K562 (cell line): Measurements from ENCODE around the gene RASIP1. TPM values are rescaled to one million over a fixed set of nuclear protein-coding genes. Genes with fewer than 3 reads are reported as not detected.
A peak's percentile ranks its signal among the peaks of the same experiment; 100 is the strongest.

ENCODE experiments used
- EP300 ChIP-seq: IDR thresholded peaks from 2 replicates; pipeline ENCODE4 v1.6.1; 2012; ENCODE audit warnings: low read length, improper control_type of control experiment
- EP400 ChIP-seq: fragments of 450-650 bp; IDR thresholded peaks from 2 replicates; pipeline ENCODE4 v1.6.1; 2017; ENCODE audit warnings: antibody characterized with exemption, mild to moderate bottlenecking, moderate library complexity
- ESRRA ChIP-seq: fragments of 450-650 bp; IDR thresholded peaks from 2 replicates; pipeline ENCODE4 v1.6.1; 2014; ENCODE audit warnings: low read depth, mild to moderate bottlenecking, moderate library complexity, borderline replicate concordance
- ETS2 ChIP-seq: IDR thresholded peaks from 2 replicates; pipeline ENCODE4 v1.6.1; 2016; ENCODE audit warnings: borderline replicate concordance, missing genetic modification characterization, mild to moderate bottlenecking, moderate library complexity, missing compliant biosample characterization; ENCODE audit not compliant: poor library complexity, severe bottlenecking
- FOSL1 ChIP-seq: fragments of 200-800 bp; sonication (Bioruptor generic); conservative IDR thresholded peaks from 2 replicates; pipeline ENCODE4 v1.6.1; 2016; ENCODE audit warnings: missing genetic modification characterization, missing compliant biosample characterization
- KLF16 ChIP-seq: IDR thresholded peaks from 2 replicates; pipeline ENCODE4 v1.6.1; 2016; ENCODE audit warnings: antibody characterized with exemption
- MAFF ChIP-seq: IDR thresholded peaks from 2 replicates; pipeline ENCODE4 v1.6.1; 2012; ENCODE audit warnings: low read length, improper control_type of control experiment
- MAFK ChIP-seq: IDR thresholded peaks from 2 replicates; pipeline ENCODE4 v1.6.1; 2011; ENCODE audit warnings: low read length, improper control_type of control experiment
- MCM5 ChIP-seq: fragments of 450-650 bp; IDR thresholded peaks from 2 replicates; pipeline ENCODE4 v1.6.1; 2016; ENCODE audit warnings: low read depth
- NCOR1 ChIP-seq: fragments of 450-650 bp; IDR thresholded peaks from 2 replicates; pipeline ENCODE4 v1.6.1; 2016; ENCODE audit warnings: mild to moderate bottlenecking, moderate library complexity
- SMARCC2 ChIP-seq: fragments of 450-650 bp; IDR thresholded peaks from 2 replicates; pipeline ENCODE4 v1.6.1; 2017; ENCODE audit warnings: antibody characterized with exemption, moderate library complexity, mild to moderate bottlenecking, low read depth
- THRAP3 ChIP-seq: fragments of 450-650 bp; IDR thresholded peaks from 2 replicates; pipeline ENCODE4 v1.6.1; 2016; ENCODE audit warnings: mild to moderate bottlenecking, inconsistent platforms, borderline replicate concordance
- ZNF174 ChIP-seq: fragments of 250-450 bp; sonication (Bioruptor Pico); IDR thresholded peaks from 2 replicates; pipeline ENCODE4 v1.4.0; 2020; ENCODE audit warnings: mild to moderate bottlenecking
- ZNF347 ChIP-seq: fragments of 450-650 bp; formaldehyde crosslinking; IDR thresholded peaks from 2 replicates; pipeline ENCODE4 v1.4.0; 2020; ENCODE audit warnings: low read depth, mild to moderate bottlenecking, moderate library complexity
- ZNF449 ChIP-seq: fragments of 250-450 bp; sonication (Bioruptor Pico); IDR thresholded peaks from 2 replicates; pipeline ENCODE4 v1.8.0; 2022; ENCODE audit warnings: moderate library complexity, mild to moderate bottlenecking, inconsistent platforms
- ZNF551 ChIP-seq: fragments of 250-450 bp; sonication (Bioruptor Pico); IDR thresholded peaks from 2 replicates; pipeline ENCODE4 v1.5.0; 2021; ENCODE audit warnings: mild to moderate bottlenecking, moderate library complexity
- ZNF766 ChIP-seq: fragments of 200-800 bp; sonication (Bioruptor generic); conservative IDR thresholded peaks from 2 replicates; pipeline ENCODE4 v1.6.1; 2016; ENCODE audit warnings: missing genetic modification characterization, missing compliant biosample characterization
- polyA plus RNA-seq, 8 experiments: library from polyadenylated mRNA; depleted of rRNA in 4 of 8; stranded (reverse) in 5 of 8; unstranded in 3 of 8; fragments of >200 nt; fragmentation: Nextera tagmentation in 2 of 8; fragmentation: Illumina TruSeq in 1 of 8; extraction: Ambion mirVana in 2 of 8; extraction: Trizol in 1 of 8; gene quantifications; 2 replicates each; pipeline versions ENCODE4 v1.2.1 to v1.2.3, GENCODE V29; 2011 to 2014; ENCODE audit warnings: inconsistent platforms in 1 of 8, missing spikeins in 1 of 8
- total RNA-seq, 7 experiments: library from RNA; depleted of rRNA in 6 of 7; stranded (reverse); fragments of >200 nt in 6 of 7; fragmentation: Illumina TruSeq in 2 of 7; extraction: Trizol in 2 of 7; gene quantifications; 2 replicates each; pipeline versions ENCODE4 v1.2.1 to v1.2.3, GENCODE V29; 2011 to 2021; ENCODE audit warnings: low replicate concordance in 1 of 7
- TF ChIP-seq, protein P1 (sequence below): IDR thresholded peaks from 2 replicates; pipeline ENCODE4 v1.6.1; 2016; ENCODE audit warnings: missing genetic modification characterization, missing compliant biosample characterization
- TF ChIP-seq, protein P2 (sequence below), 2 experiments: fragments of 450-650 bp in 1 of 2; sonication (generic) in 1 of 2; formaldehyde crosslinking in 1 of 2; IDR thresholded peaks; 2 replicates each; pipeline versions ENCODE4 v1.7.1 to v1.9.0; 2016 to 2022; ENCODE audit warnings: inconsistent platforms in 1 of 2, mild to moderate bottlenecking in 1 of 2, missing genetic modification reagents in 1 of 2

Gene RASIP1
- total and polyA plus RNA-seq, 9 of the 15 experiments (the other 6 are each of a cell fraction or from before 2014, with no cell fraction given) = 0.20 to 4.7 (median 1.5) TPM

DNA sequence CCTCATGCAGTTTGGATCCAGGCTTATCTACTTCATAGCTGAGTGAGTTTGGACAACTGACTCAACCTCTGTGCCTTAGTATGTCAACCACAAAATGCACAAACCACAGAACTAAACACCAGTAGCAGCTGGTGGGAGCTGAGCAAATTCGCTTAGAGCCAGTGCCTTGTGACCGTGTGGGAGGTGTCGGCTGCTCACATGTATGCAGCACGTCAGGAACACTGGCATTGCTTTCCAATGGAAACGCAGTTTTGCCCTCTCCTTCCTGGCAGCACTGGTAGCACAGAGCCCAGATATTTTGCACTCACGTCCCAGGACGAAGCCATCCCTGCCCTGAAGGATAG, 59.3 kb downstream of the RASIP1 start (continued):
- TF ChIP-seq KLF16 (peak; percentile 75; the same call in 1 of the 2 replicates), MAFK (no peak), NCOR1 (no peak), ETS2 (tag) (no peak), MCM5 (no peak), THRAP3 (no peak), EP400 (no peak), SMARCC2 (no peak), ZNF766 (0 out of 2 replicates have a peak, but pooled peaks have one; percentile 42), EP300 (no peak), ZNF174 (no peak), MAFF (no peak), ZNF347 (CRISPR knock-in tag) (no peak), FOSL1 (tag) (peak; percentile 86), ESRRA (peak; percentile 85; the same call in 1 of the 2 replicates), ZNF449 (CRISPR knock-in tag) (no peak), ZNF551 (CRISPR knock-in tag) (no peak)
- TF ChIP-seq, protein P1, sequence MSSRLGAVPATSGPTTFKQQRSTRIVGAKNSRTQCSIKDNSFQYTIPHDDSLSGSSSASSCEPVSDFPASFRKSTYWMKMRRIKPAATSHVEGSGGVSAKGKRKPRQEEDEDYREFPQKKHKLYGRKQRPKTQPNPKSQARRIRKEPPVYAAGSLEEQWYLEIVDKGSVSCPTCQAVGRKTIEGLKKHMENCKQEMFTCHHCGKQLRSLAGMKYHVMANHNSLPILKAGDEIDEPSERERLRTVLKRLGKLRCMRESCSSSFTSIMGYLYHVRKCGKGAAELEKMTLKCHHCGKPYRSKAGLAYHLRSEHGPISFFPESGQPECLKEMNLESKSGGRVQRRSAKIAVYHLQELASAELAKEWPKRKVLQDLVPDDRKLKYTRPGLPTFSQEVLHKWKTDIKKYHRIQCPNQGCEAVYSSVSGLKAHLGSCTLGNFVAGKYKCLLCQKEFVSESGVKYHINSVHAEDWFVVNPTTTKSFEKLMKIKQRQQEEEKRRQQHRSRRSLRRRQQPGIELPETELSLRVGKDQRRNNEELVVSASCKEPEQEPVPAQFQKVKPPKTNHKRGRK (tag) = no peak
- TF ChIP-seq, protein P2, sequence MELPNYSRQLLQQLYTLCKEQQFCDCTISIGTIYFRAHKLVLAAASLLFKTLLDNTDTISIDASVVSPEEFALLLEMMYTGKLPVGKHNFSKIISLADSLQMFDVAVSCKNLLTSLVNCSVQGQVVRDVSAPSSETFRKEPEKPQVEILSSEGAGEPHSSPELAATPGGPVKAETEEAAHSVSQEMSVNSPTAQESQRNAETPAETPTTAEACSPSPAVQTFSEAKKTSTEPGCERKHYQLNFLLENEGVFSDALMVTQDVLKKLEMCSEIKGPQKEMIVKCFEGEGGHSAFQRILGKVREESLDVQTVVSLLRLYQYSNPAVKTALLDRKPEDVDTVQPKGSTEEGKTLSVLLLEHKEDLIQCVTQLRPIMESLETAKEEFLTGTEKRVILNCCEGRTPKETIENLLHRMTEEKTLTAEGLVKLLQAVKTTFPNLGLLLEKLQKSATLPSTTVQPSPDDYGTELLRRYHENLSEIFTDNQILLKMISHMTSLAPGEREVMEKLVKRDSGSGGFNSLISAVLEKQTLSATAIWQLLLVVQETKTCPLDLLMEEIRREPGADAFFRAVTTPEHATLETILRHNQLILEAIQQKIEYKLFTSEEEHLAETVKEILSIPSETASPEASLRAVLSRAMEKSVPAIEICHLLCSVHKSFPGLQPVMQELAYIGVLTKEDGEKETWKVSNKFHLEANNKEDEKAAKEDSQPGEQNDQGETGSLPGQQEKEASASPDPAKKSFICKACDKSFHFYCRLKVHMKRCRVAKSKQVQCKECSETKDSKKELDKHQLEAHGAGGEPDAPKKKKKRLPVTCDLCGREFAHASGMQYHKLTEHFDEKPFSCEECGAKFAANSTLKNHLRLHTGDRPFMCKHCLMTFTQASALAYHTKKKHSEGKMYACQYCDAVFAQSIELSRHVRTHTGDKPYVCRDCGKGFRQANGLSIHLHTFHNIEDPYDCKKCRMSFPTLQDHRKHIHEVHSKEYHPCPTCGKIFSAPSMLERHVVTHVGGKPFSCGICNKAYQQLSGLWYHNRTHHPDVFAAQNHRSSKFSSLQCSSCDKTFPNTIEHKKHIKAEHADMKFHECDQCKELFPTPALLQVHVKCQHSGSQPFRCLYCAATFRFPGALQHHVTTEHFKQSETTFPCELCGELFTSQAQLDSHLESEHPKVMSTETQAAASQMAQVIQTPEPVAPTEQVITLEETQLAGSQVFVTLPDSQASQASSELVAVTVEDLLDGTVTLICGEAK (IDR thresholded peaks at IDR 0.05) = no peak
- TF ChIP-seq, protein P2 (CRISPR knock-in tag; IDR thresholded peaks at IDR 0.05) = no peak
